GM21447 (cell line): ENCODE data around the gene FXYD7.
"Not testable (repeated sequence)": the region's sequence is repeated elsewhere in the genome, so short reads cannot be mapped to it uniquely, and the experiment has no call there.

ENCODE experiments used
- ATAC-seq: cut with Tn5 transposase; IDR thresholded peaks from one replicate; pipeline ENCODE4 v1.9.1; 2021; ENCODE audit not compliant: unreplicated experiment

FXYD7 gene, protein sequence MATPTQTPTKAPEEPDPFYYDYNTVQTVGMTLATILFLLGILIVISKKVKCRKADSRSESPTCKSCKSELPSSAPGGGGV

DNA sequence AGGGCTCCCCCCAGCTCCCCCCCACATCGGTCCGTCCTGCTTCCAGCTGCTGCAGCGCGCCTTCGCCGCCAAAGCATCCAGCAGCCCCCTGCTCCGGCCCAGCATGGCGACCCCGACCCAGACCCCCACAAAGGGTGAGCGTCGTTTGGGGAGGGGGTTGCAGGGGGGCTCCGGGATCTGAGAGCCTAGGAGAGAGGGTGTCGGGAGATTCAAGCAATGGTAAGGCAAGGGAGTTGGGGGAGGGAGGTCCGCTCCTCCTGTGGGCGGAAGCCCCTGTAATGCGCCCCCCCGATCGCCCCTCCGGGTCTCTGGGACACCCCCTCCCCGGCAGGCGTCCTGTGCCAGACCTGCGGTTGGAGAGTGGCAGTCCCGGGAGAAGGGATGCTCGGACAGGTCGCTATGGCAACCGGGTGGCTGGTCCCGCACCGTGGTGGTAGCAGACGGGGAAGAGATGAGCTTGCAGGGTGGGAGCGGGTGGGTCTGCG is at the start of gene FXYD7:
Gene FXYD7, plus strand, starts transcription at position 25 of the 485 bp plus-strand sequence. Its CDS starts 79 bp downstream, at position 104.
- no peak for ATAC-seq

DNA sequence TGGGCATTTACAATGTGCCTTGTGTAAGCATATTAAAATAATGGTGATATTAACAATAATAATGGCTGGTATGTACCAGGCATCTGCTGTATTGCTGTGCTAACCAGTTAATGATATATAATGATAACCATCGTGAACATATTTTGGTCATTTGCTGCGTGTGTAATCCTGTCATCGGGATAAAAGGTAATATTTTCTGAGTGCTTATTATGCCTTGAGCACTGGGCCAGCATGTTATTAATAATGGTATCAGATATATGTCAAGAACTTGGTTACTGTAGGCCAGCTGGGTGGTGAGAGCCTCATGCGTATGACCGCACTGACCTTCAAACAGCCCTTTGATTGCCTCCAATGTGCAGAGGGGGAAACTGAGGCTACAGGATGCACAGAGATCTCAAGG is 49.6 kb upstream of the FXYD7 start:
- ATAC-seq, result no peak

- no peak for ATAC-seq
These were observed 49.0 kb upstream of the FXYD7 start for GRCh38 chr19:35093941-35094647.

GRCh38 chr19:35094656-35095055 is 48.4 kb upstream of the FXYD7 start:
- ATAC-seq, result no peak

DNA sequence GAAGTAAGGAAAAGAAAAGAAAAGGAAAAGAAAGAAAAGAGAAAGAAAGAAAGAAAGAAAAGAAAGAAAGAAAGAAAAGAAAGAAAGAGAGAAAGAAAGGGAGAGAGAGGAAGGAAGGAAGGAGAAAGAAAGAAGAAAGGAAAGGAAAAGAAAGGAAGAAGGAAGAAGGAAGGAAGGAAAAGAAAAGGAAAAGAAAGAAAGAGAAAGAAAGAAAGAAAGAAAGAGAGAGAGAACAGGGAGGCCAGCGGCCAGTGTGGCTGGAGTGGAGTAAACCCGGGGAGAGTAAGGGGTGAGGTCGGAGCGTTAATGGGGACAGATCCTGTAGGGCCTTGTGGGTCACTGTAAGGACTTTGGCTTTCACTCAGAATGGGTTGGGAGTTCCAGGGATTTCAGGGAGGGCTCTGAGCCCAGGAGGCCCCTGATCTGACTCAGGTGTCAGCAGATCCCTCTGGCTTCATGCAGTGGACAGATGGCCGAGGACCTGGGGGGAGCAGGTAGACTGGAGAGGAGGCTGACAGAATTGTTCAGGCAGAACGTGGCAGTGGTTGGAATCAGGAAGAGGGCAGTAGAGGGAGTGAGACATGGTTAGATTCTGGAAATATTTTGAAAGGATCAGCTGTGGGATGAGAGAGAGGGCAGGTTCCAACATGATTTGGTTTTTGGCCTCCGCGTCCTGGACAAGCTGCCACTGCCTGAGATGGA is 47.2 kb upstream of the FXYD7 start:
- ATAC-seq, result no peak

DNA sequence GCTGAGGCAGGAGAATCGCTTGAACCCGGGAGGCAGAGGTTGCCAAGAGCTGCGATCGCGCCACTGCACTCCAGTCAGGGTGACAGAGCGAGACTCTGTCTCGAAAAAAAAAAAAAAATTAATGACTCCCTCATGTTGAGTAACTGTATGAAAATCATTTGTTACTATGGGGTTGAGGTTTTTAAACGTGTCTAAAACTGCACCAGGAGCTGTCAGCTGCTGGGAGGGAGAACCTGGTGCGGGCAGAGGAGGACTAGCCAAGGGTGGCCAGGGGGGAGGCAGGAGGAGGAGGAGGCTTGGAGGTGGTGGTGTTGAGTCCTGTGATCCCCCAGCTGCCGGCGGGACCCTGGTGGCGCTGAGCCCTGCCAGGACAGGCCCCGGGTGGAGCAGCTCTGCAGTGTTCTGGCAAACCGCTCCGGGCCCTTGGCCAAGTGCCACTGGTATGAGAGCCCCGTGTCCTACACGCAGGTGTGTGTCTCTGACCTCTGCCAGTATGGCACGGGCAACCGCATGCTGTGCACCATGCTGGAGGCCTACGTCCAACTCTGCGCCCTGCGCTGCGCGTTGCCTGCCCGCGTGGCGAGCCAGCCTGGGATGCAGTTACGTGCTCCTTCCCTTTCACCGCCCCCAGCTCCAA is 44.5 kb upstream of the FXYD7 start:
- ATAC-seq, result no peak

GRCh38 chr19:35099155-35099896 is 43.7 kb upstream of the FXYD7 start:
- no peak for ATAC-seq

- ATAC-seq, result no peak
These were observed 43.2 kb upstream of the FXYD7 start for GRCh38 chr19:35099897-35100275.

DNA sequence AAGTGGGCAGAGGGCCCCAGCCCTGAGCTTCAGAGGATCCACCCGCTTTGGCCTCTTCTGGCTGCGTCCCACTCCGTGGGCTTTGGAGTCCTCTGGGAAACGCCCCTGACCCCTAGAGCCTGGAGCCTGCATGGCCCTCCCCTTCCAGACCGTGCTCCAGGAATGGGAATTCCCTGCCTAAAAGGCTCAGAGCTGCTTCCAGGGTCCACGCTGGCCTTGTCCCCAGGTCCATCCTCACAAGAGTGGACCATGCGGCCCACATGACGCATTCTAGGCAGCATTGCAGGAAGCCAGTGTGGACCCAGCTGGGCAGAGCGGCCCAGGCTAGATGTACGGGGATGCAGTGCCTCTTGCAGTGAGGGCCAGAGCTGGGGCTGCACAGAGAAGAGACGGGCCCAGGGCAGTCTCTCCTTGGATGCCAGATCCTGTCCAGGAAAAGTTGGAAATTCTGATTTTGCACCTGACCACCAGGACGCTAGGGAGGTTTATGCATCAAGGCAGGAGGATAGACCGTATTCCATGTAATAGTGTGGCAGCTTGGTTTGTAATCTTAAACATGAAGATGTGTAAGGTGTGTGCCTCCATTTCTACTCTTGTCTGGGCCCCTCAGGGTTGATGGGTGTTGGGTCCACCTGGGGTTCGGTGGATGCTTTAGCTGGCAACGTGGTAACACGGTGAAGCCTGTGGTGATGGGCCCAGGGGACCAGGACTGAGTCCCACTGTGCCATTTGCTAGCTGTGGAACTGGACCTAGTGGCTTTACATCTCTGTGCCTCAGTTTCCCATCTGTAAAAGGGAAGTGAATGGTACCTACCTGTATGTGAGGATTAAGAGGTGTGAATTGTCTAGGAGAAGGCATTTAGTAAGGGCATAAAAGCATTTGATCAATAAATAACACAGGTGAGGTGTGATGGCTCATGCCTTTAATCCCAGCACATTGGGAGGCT is 42.2 kb upstream of the FXYD7 start:
- no peak for ATAC-seq

DNA sequence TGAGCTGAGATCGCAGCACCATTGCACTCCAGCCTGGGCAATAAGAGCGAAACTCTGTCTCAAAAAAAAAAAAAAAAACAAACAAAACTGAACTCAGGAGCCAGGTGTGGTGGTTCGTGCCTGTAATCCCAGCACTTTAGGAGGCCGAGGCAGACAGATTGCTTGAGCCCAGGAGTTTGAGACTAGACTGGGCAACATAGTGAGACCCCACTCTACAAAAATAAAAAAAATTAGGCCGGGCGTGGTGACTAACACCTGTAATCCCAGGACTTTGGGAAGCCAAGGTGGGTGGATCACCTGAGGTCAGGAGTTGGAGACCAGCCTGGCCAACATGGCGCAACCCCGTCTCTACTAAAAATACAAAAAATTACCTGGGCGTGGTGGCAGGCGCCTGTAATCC is 41.1 kb upstream of the FXYD7 start:
- ATAC-seq, result not testable (repeated sequence)

DNA sequence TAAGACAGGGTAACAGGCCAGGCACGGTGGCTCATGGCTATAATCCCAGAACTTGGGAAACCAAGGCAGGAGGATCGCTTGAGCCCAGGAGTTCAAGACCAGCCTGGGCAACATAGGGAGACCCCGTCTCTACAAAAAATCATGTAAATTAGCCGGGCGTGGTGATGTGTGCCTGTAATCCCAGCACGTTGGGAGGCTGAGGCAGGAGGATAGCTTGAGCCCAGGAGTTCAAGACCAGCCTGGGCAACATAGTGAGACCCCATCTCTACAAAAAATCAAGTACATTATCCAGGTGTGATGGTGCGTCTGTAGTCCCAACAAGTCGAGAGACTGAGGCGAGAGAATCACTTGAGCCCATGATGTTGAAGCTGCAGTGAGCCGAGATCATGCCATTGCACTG is 39.4 kb upstream of the FXYD7 start:
- not testable (repeated sequence) for ATAC-seq

DNA sequence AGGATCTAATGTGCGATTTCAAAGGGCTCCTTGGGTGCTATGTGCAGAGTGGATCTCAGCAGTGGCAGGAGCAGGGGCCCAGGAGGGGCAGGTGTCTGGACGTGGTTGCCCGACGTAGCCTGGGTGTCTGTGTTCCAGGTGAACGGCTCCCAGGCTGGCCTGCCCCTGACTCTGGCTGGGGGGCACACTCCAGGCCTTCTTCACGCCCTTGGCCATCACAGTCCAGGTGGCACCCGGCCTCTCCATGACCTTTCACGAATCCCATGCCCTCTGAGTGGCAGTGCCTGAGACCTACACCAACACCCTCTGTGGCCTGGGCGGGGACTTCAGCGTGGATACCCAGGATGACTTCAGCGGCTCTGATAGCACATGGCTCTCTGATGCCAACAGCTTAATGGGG is 38.7 kb upstream of the FXYD7 start:
- no peak for ATAC-seq

DNA sequence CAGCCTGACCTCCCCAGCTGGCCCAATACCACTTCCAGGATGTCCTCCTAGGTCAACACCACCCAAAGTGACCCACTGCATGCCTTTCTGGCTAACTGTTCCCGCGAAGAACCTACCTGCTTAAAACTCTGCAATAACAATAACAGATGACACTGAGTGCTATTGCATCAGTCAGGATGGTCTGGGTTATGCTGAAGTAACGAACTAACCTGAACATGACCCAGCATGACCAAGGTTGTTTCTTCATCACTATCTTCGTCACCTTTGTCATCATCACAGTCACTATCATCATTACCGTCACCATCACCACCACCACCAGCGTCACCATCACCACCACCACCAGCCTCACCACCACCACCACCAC is 38.0 kb upstream of the FXYD7 start:
- no peak for ATAC-seq

GRCh38 chr19:35105411-35106290 is 37.4 kb upstream of the FXYD7 start:
- no peak for ATAC-seq

DNA sequence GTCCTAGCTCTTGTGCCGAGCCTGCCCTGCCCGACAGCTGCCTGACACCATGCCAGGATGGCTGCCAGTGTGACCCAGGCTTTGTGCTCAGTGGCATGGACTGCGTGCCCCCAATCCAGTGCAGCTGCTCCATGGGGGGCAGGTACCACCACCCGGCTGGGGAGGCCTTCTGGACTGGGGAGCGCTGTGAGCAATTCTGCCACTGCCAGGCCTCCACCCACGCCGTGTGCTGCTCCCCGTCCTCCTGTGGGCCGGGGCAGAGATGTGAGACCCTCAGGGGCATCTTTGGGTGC is 36.8 kb upstream of the FXYD7 start:
- ATAC-seq, result no peak

GRCh38 chr19:35106898-35107541 is 36.0 kb upstream of the FXYD7 start:
- no peak for ATAC-seq

GRCh38 chr19:35107545-35107944 is 35.5 kb upstream of the FXYD7 start:
- no peak for ATAC-seq

GRCh38 chr19:35108730-35109129 is 34.3 kb upstream of the FXYD7 start:
- ATAC-seq, result no peak
